ENCODE measurements around the gene UBL3.
A peak's percentile ranks its signal among the peaks of the same experiment; 100 is the strongest.

Gene UBL3, protein sequence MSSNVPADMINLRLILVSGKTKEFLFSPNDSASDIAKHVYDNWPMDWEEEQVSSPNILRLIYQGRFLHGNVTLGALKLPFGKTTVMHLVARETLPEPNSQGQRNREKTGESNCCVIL

GRCh38 chr13:29850213-29850898 lies at the start of gene UBL3:
TSS of gene UBL3 (minus strand) at chr13:29850617. CDS start at chr13:29849538, 1,079 bp downstream.
- DNase-seq (ENCODE audit: low read depth): no peak

DNA sequence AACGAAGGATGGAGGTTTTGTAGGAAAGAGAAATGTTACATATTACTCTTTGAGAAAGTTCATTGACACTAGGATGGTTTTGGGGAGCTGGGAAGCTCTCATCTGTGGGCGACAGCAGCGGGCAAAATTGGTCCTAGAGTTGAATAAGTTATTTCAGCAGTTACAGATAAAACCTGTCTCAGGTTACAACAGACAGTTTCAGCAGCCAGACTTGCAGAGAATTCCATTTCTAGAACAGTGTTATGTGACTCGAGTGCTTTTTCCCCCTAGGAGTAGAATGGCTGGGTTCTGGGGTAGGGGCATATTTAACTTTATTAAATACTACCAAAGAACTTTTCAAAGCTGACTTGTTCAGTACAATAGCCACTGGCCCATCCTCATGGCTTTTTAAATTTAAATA lies 46.7 kb upstream of the UBL3 start:
- no peak for DNase-seq (ENCODE audit: low read depth)

GRCh38 chr13:29893438-29893837 lies 43.0 kb upstream of the UBL3 start:
- DNase-seq (ENCODE audit: low read depth): no peak

DNA sequence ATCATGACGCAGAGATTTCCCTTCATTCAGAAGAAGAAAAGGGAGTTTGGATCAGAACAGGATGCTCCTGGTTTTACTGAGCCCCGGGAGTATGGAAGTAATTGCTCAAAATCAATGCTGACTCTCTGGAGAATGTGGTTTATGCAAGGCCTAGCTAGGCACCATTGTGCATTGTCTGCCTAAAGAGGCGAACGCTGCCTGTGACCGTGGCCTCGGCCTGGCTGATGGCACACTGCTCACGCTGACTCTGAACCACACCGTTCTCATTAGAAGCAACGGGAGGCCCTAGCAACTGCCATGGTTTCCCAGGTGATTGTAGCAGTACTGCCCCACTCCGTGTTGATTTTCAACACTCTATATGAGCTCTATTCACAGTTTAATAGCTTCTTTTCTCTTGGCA lies 41.7 kb upstream of the UBL3 start:
- no peak for DNase-seq (ENCODE audit: low read depth)

DNA sequence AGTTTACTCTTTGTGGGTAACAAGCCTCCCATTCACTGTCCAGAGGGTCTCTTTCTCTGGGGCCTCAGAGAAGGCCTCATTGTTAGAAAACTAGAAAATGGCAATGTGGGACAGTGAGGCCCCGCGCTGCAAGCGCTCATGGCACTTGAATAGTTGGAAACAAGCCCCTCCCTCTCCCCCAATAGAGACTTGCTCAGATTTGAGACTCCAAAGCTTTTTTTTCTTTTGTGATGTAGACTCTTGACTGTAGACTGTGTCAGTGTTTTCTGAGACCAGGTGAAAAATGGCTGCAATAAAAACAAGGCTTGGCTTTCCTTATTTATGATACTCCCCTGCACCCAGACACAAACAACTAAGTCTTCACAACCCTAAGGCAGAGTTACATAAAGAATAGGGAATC lies 38.7 kb upstream of the UBL3 start:
- DNase-seq (ENCODE audit: low read depth): no peak

DNA sequence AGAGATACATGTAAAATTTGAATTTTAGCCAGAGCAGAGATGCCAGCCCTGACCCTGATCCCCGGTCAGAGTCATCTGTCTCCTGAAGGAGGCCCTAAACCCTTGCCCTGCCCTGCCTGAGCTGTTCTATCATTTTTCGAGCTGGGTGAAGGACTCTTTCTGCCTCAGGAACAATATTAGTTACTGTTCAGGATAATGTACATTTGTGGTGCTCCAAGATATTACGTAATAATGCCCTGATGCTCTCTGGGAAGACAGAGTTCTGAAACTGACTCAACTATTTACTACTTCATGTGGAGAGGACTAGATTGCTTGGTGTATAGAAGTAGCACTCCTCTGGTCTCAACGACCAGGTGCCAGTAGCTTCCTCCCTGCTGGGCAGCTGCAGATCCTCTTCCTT lies 37.9 kb upstream of the UBL3 start:
- no peak for DNase-seq (ENCODE audit: low read depth)

GRCh38 chr13:29887686-29888085 lies 37.3 kb upstream of the UBL3 start:
- DNase-seq (ENCODE audit: low read depth): no peak

DNA sequence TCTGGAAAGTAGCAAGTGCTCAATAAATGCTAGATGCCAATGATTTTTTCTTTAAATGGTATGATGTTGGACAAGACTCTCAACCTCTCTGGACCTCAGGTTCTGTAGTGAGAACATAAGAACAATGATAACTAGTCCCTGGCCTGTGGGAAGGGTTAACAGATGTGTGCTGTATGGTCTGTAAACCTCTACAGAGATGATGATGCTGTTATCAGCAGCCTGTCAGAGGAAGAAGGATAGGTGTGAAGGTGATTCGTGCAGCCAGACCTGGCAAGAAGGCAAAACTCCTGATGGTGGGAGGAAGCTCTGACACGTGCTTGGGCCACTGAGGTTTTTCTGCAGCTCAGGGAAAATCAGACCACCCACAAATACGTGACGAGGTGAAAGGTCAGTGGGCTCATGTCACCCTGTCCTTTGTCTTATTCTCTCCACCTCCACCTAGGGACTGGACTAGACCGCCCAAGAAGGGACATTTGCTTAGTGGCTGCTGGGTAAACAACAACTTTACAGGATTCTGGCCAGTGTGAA lies 36.7 kb upstream of the UBL3 start:
- no peak for DNase-seq (ENCODE audit: low read depth)

- no peak for DNase-seq (ENCODE audit: low read depth)
Observed at GRCh38 chr13:29886446-29886845, 36.0 kb upstream of the UBL3 start.

DNA sequence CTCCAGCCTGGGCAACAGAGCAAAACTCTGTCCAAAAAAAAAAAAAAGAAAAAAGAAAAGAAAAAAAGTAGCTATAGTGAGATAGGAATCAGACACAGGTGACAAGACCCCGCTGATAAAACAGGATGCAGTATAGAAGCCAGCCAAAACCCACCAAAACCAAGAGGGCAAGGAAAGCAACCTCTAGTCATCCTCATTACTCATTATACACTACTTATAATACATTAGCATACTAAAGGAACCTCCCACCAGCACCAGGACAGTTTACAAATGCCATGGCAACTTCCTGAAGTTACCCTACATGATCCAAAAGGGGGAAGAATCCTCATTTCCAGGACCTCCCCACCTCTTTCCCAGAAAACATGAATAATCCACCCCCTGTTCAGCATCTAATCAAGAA lies 35.6 kb upstream of the UBL3 start:
- DNase-seq (ENCODE audit: low read depth): no peak

DNA sequence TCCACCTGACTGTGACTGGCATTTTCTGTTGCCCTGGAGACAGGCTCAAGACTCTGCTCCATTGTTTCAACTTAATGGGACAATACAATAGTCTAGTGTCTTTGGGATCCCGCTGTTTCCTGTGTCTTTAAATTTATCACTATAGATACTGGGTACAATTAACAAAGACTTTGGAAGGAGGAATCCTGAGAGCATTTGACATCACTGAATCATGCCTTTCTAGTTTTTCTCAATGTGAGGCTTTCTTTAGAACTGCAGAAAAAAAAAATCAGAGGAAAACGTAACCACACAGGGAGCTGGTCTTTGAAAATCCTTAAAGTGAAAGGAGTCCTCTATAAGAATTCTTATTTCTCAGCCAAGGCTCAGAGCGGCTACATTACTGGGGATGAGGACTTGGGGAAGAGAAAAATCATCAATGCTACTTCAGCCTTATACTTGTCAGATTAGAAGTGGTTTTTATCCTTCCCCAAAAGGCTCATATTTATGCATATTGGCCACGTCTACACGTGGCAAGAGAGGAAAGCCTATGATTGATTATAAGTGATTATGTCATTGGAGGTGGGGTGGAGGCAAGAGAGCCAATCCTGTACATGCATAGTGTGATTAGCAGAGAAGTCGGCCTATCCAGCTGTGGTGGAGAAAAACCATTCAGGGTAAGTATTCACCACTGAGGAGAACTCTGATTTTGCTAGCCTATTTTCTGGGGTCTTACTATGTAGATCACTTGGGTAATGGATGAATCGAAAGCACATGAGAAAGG lies 34.4 kb upstream of the UBL3 start:
- no peak for DNase-seq (ENCODE audit: low read depth)

DNA sequence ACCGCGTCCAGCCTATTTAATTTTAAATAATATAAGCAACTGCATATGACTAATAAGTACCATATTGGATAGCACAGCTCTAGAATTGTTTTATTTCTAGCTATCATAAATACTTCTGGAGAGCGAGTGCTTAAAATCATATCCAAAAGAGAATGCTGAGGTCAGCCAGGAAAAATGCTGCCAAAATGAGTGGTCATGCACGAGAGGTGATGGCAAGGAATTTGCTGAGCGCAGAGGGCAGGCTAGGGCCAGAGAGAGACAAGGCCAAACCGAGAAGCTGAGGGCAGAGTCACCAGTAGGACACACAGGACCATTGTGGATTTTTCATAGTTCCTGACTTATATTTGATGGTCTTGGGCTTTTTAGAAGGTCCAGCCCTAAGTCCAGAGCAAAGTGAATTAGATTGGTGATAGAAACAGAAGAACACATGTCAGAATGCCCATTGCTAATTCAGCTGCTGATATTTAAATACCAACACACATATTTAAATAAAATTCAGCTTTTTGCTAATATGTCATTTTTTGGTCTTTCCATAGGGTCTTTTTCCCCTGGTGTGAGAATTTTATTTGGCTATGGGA lies 33.6 kb upstream of the UBL3 start:
- no peak for DNase-seq (ENCODE audit: low read depth)

DNA sequence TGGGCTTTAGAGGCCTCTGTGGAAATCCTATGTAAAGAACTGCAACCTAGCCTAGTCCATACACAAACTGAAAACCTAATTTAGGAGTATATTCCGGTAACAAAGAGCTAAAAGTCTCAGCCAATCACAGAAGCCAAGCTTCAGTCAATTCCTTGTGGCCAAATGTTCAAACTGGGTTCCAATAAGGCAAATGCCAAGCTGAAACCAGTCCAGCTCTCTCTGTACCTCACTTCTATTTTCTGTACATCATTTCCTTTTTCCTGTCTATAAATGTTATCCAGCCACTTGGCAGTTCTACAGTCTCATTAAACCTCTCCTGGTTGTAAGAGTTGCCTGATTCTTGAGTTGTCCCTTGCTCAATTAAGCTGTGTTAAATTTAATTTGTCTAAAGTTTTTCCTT lies 31.7 kb upstream of the UBL3 start:
- no peak for DNase-seq (ENCODE audit: low read depth)

DNA sequence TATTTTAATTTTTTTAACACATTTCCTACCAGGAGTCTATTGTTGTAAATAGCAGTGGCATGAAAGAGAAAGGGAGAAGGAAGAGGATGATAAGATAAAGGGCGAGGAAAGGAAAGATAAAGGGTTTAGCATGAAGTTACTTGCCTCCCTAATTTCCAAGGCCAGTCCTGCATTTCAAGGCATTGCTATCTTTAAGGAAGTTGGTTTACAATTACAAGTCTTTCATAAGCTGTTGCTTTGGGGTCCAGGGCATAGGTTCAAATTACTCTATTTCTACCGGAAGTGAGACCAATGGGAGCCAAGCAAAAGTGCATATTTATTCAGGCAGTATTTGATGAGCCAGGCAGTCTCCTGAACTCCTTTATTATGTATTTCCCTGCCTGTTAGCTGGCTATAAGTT lies 27.7 kb upstream of the UBL3 start:
- no peak for DNase-seq (ENCODE audit: low read depth)

GRCh38 chr13:29877456-29878078 lies 27.1 kb upstream of the UBL3 start:
- DNase-seq (ENCODE audit: low read depth): no peak

DNA sequence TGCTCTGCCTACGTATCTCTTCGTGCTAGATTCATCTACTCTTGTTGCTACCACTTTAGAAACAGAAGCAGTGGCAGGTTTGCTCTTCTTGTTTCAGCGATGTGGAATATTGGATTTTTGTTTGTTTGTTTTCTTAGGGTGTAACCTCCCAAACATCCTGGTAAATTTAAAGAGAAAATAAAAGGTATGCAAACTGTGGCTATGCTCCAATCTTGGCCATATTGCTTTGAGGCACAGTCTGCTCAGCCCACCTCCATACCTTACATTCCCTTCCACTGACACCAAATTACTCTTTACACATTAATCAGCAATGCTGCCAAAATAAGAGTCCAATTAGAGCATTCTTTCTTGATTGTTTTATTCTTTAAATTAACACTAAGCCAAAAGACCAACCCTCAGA lies 25.2 kb upstream of the UBL3 start:
- no peak for DNase-seq (ENCODE audit: low read depth)

DNA sequence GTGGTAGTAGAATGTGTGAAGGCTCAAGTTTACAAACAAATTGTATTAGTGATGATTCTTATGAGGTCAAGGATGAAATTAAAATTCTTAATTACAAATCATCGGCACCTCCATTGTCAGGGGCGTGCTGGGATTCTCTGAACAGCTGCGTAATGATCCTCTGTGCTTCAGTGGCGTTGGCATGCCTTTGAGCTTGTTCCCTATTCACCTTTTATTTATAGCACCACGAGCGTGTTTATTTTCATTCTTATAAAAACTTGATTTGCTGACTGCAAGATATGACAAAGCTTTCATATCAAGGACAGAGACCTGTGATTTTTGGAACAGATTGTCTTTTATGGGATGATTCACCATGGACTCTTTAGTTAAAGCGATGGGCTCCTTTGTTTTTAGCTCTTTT lies 18.2 kb upstream of the UBL3 start:
- no peak for DNase-seq (ENCODE audit: low read depth)

DNA sequence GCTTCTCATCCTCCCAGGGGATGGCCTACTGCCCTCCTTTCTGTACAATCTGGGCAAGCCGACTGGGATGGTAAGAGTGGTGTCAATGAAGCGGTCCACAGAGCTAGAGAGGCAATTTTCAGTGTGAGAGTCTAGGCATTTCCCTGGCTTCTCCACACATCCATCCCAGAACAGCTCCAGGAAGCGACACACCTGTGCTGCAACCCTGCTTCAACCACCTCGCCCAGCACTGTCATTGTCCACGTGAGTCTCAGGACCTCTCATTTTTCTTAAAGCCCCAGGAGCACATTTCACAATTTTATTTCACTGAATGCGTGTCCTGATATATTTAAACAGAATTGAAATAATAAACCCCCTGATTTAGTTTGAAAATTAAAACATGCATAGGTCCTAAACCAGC lies 15.5 kb upstream of the UBL3 start:
- DNase-seq (ENCODE audit: low read depth): no peak

DNA sequence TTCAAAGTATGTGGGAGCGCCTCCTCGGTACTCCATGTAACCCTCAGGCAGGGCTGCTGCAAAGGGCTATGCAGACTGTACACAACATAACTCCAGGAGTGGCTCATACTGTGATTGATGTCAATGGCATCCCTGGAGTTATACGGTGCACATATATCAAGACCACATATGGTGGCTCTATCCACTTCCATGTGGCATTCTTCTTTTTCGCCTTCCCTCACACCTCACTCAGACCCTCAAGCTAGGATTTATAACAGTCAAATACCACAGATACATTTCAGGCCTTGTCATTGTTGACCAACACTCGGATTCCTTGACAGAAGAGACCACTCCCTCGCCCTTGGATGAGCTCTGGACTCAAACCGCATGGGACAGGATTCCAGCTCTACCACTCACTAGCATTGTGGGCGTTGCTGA lies 11.3 kb upstream of the UBL3 start:
- DNase-seq (ENCODE audit: low read depth): peak; percentile 92

DNA sequence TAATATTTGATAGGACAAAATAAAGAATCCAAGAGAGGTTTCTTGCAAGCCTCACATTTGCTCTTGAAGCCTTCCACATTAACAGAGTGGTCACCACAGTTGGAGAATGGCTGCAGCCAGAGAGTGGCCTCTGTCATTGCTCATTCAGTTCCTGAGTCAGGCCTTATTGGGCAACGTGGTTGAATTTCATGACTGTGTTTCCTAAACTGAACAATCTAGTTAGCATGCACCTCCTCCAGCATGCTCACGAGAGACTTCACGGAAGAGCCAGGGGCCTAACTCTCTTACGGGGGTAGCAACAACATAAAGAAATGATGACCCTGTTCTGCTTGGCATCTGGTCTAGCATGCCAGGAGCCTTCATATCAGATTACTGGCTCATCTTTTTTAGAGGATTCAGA lies 9.6 kb upstream of the UBL3 start:
- DNase-seq (ENCODE audit: low read depth): no peak

GRCh38 chr13:29858667-29859066 lies 8.2 kb upstream of the UBL3 start:
- DNase-seq (ENCODE audit: low read depth): no peak

DNA sequence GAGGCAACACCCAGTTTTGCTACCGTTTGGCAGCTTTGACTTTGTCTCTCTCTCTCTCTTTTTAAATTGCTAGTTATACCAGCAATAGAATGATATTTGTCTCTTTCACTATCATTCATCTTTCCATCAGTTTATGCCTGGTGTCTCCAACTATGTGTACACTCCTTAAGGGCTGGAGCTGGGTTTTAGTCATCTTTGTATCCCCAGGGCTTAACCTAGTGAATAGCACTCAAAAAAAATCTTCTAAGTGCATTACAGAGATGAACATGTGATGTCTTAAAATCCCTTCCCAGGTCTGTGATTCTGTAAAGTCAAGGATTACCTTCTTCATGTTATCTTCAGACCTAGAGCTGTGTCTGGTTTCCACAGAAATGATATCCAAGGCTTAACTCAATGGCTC lies 7.8 kb upstream of the UBL3 start:
- DNase-seq (ENCODE audit: low read depth): no peak

DNA sequence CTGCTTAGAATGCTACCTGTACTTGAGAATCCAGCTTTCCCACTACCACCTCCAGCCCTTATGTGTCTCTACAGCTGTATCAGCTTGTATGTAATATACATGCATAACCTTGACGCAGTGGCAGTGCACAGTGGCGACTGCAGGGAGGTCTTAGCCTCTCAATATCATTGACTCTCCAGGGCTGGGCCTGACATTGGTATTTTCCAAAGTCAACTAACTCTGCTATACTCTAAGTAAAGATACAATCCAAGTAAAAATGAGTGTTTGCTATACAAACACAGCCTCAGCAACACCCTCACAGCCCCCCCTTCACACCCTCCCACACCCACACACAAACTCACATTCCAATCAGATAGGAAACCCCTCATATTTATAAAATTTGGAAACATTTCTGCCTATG lies 6.7 kb upstream of the UBL3 start:
- DNase-seq (ENCODE audit: low read depth): no peak
